Measurements from ENCODE around the gene FBLN2. TPM values are rescaled to one million over a fixed set of nuclear protein-coding genes. Genes with fewer than 3 reads are reported as not detected.

FBLN2 gene
- total RNA-seq, 1 donor from 2014 or later = 35.5 TPM

- Histone ChIP-seq H3K36me3 (ENCODE audit: control insufficient read depth in 3 of 3, insufficient read depth in 3 of 3, low read length in 3 of 3) (no peaks in the 10 kb centered on the region), H3K9ac (ENCODE audit: low read depth in 1 of 3, low read length in 3 of 3) (no peak overlapping the region), H3K27me3 (ENCODE audit: control insufficient read depth in 3 of 3, insufficient read depth in 3 of 3, low read length in 3 of 3) (peaks cover 33 to 50% (median 34%) of the 10 kb centered on the region in 3 donors), H3K9me3 (ENCODE audit: control insufficient read depth in 3 of 3, low read length in 3 of 3) (peaks cover 0 to 2% (median 0%) of the 10 kb centered on the region in 3 donors), H3K27ac (ENCODE audit: low read depth, low read length) (no peak overlapping the region), H3K4me1 (ENCODE audit: control insufficient read depth in 3 of 3, insufficient read depth in 3 of 3, low read length in 3 of 3) (no peaks in the 10 kb centered on the region), H3K4me3 (ENCODE audit: low read length in 3 of 3) (no peak overlapping the region)
Observed at GRCh38 chr3:13663781-13664535, 115.0 kb downstream of the FBLN2 start.

- no peaks in the 10 kb centered on the region for H3K4me1 ChIP-seq (ENCODE audit: control insufficient read depth in 3 of 3, insufficient read depth in 3 of 3, low read length in 3 of 3)
- H3K27me3 ChIP-seq (ENCODE audit: control insufficient read depth in 3 of 3, insufficient read depth in 3 of 3, low read length in 3 of 3) = peaks cover 37 to 51% (median 46%) of the 10 kb centered on the region in 3 donors
- no peak overlapping the region for H3K4me3 ChIP-seq (ENCODE audit: low read length in 3 of 3)
Observed at GRCh38 chr3:13665582-13666226, 116.8 kb downstream of the FBLN2 start.

GRCh38 chr3:13666227-13666619 lies 117.3 kb downstream of the FBLN2 start:
- Histone ChIP-seq H3K27me3 (ENCODE audit: control insufficient read depth in 3 of 3, insufficient read depth in 3 of 3, low read length in 3 of 3) (peaks cover 38 to 52% (median 47%) of the 10 kb centered on the region in 3 donors), H3K9ac (ENCODE audit: low read depth in 1 of 3, low read length in 3 of 3) (no peak overlapping the region), H3K9me3 (ENCODE audit: control insufficient read depth in 3 of 3, low read length in 3 of 3) (no peaks in the 10 kb centered on the region), H3K4me3 (ENCODE audit: low read length in 3 of 3) (no peak overlapping the region), H3K36me3 (ENCODE audit: control insufficient read depth in 3 of 3, insufficient read depth in 3 of 3, low read length in 3 of 3) (no peaks in the 10 kb centered on the region), H3K27ac (ENCODE audit: low read depth, low read length) (no peak overlapping the region), H3K4me1 (ENCODE audit: control insufficient read depth in 3 of 3, insufficient read depth in 3 of 3, low read length in 3 of 3) (no peaks in the 10 kb centered on the region)

More at GRCh38 chr3:13665582-13666226, 116.8 kb downstream of the FBLN2 start:
- H3K36me3 ChIP-seq (ENCODE audit: control insufficient read depth in 3 of 3, insufficient read depth in 3 of 3, low read length in 3 of 3) = no peaks in the 10 kb centered on the region
- no peak overlapping the region for H3K9ac ChIP-seq (ENCODE audit: low read depth in 1 of 3, low read length in 3 of 3)
- no peaks in the 10 kb centered on the region for H3K9me3 ChIP-seq (ENCODE audit: control insufficient read depth in 3 of 3, low read length in 3 of 3)
- no peak overlapping the region for H3K27ac ChIP-seq (ENCODE audit: low read depth, low read length)

GRCh38 chr3:13666781-13667709 lies 118.1 kb downstream of the FBLN2 start:
- no peak overlapping the region for H3K27ac ChIP-seq (ENCODE audit: low read depth, low read length)
- H3K4me1 ChIP-seq (ENCODE audit: control insufficient read depth in 3 of 3, insufficient read depth in 3 of 3, low read length in 3 of 3) = no peaks in the 10 kb centered on the region
- H3K27me3 ChIP-seq (ENCODE audit: control insufficient read depth in 3 of 3, insufficient read depth in 3 of 3, low read length in 3 of 3) = peaks cover 41 to 55% (median 51%) of the 10 kb centered on the region in 3 donors
- no peaks in the 10 kb centered on the region for H3K9me3 ChIP-seq (ENCODE audit: control insufficient read depth in 3 of 3, low read length in 3 of 3)
- no peak overlapping the region for H3K9ac ChIP-seq (ENCODE audit: low read depth in 1 of 3, low read length in 3 of 3)
- H3K4me3 ChIP-seq (ENCODE audit: low read length in 3 of 3) = no peak overlapping the region
- no peaks in the 10 kb centered on the region for H3K36me3 ChIP-seq (ENCODE audit: control insufficient read depth in 3 of 3, insufficient read depth in 3 of 3, low read length in 3 of 3)

DNA sequence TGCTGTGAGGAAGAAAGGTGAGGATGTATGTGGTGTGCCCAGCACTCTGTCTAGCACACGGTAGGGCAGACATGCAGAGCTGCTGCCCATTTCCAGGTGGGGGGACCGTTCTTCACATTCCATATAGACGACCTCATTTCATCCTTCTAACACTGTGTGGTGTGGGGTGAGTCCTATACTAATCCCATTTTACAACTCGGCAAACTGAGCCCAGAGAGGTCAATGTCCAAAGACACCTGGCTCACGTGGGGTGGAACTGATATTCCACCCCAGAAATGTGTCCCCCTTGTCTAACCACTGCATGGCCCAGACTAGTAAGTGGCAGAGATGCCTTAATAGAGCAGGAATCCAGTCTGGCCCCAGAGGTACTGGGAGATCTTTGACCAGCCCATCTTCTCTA lies 119.2 kb downstream of the FBLN2 start:
- Histone ChIP-seq H3K9ac (ENCODE audit: low read depth in 1 of 3, low read length in 3 of 3) (no peak overlapping the region), H3K36me3 (ENCODE audit: control insufficient read depth in 3 of 3, insufficient read depth in 3 of 3, low read length in 3 of 3) (no peaks in the 10 kb centered on the region), H3K27me3 (ENCODE audit: control insufficient read depth in 3 of 3, insufficient read depth in 3 of 3, low read length in 3 of 3) (peaks cover 38 to 52% (median 51%) of the 10 kb centered on the region in 3 donors), H3K4me1 (ENCODE audit: control insufficient read depth in 3 of 3, insufficient read depth in 3 of 3, low read length in 3 of 3) (no peaks in the 10 kb centered on the region), H3K4me3 (ENCODE audit: low read length in 3 of 3) (no peak overlapping the region), H3K27ac (ENCODE audit: low read depth, low read length) (no peak overlapping the region), H3K9me3 (ENCODE audit: control insufficient read depth in 3 of 3, low read length in 3 of 3) (no peaks in the 10 kb centered on the region)

DNA sequence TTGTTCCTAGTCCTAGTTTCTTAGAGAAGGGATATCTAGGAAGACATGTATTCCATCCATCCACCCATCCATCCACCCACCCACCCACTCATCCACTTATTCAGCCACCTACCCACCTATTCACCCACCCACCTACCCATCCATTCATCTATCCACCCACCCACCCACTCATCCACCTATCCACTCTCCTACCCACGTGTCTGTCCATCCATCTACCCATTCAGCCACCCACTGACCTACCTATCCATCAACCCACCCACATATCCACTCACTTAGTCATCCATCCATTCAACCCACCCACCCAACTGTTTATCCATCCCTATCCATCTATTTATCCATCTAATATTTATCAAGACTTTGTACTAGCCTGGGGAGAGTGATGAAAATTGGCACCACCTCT lies 120.5 kb downstream of the FBLN2 start:
- Histone ChIP-seq H3K9me3 (ENCODE audit: control insufficient read depth in 3 of 3, low read length in 3 of 3) (no peaks in the 10 kb centered on the region), H3K4me3 (ENCODE audit: low read length in 3 of 3) (no peak overlapping the region), H3K9ac (ENCODE audit: low read depth in 1 of 3, low read length in 3 of 3) (no peak overlapping the region), H3K27ac (ENCODE audit: low read depth, low read length) (no peak overlapping the region), H3K4me1 (ENCODE audit: control insufficient read depth in 3 of 3, insufficient read depth in 3 of 3, low read length in 3 of 3) (no peaks in the 10 kb centered on the region), H3K27me3 (ENCODE audit: control insufficient read depth in 3 of 3, insufficient read depth in 3 of 3, low read length in 3 of 3) (peaks cover 41 to 57% (median 51%) of the 10 kb centered on the region in 3 donors), H3K36me3 (ENCODE audit: control insufficient read depth in 3 of 3, insufficient read depth in 3 of 3, low read length in 3 of 3) (no peaks in the 10 kb centered on the region)

DNA sequence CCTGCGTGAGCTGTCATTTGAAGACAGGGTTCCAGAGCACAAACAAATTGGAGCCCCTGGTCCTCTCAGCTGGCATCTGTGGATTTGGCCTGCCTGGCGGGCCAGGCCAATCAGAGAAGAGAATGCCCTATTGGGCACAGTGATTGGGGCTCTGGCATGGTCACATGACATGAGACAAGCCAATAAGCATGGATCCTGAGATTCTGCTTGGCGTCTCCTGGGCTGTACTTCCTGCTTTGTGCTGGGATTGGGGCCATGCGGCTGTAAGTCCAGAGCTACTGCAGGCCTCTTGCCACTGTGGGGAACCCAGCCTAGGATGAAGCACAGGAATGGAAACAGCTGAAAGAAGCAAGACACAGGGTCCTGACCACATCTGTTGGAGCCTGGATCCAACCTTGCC lies 121.4 kb downstream of the FBLN2 start:
- H3K27me3 ChIP-seq (ENCODE audit: control insufficient read depth in 3 of 3, insufficient read depth in 3 of 3, low read length in 3 of 3) = peaks cover 41 to 54% (median 48%) of the 10 kb centered on the region in 3 donors
- no peak overlapping the region for H3K4me3 ChIP-seq (ENCODE audit: low read length in 3 of 3)
- no peak overlapping the region for H3K9ac ChIP-seq (ENCODE audit: low read depth in 1 of 3, low read length in 3 of 3)
- no peaks in the 10 kb centered on the region for H3K36me3 ChIP-seq (ENCODE audit: control insufficient read depth in 3 of 3, insufficient read depth in 3 of 3, low read length in 3 of 3)
- H3K4me1 ChIP-seq (ENCODE audit: control insufficient read depth in 3 of 3, insufficient read depth in 3 of 3, low read length in 3 of 3) = no peaks in the 10 kb centered on the region
- no peaks in the 10 kb centered on the region for H3K9me3 ChIP-seq (ENCODE audit: control insufficient read depth in 3 of 3, low read length in 3 of 3)
- no peak overlapping the region for H3K27ac ChIP-seq (ENCODE audit: low read depth, low read length)

DNA sequence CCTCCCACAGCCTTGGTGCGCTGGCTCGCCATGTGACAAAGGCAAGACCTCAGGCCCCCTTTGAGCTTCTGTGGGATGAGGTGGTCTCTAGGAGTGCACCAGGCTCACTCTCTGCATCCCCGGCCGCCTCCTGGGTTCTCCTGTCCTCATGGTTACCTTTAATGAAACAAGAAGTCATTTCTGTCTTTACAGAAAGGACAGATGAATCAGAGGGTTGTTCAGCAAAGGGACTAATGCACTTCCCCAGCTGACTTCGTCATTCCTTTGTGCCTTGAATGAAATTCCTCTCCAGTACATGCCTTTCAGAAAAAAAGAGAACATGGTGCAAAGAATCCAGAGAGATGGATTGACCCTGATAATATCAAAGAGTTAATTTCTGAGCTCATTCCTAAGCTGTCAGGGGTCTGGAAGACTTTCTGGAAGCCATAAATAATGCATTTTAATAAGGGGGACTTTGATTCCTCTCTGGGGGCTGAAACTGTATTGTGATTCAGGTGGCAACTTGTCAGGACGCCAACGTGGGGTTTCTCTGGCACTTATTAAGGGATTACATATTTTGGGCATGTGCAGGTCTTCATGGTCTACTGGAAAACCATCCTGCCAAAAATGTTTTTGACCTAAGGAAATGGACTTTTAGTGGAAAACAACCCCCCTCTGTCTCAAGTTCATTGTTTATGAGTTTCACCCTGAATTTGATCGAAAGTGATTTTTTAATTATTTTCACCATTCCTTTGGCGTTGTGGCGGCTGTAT lies 122.7 kb downstream of the FBLN2 start:
- Histone ChIP-seq H3K27me3 (ENCODE audit: control insufficient read depth in 3 of 3, insufficient read depth in 3 of 3, low read length in 3 of 3) (peaks cover 28 to 46% (median 40%) of the 10 kb centered on the region in 3 donors), H3K27ac (ENCODE audit: low read depth, low read length) (no peak overlapping the region)

GRCh38 chr3:13673207-13673606 lies 124.3 kb downstream of the FBLN2 start:
- Histone ChIP-seq H3K36me3 (ENCODE audit: control insufficient read depth in 3 of 3, insufficient read depth in 3 of 3, low read length in 3 of 3) (no peaks in the 10 kb centered on the region), H3K27ac (ENCODE audit: low read depth, low read length) (no peak overlapping the region), H3K9me3 (ENCODE audit: control insufficient read depth in 3 of 3, low read length in 3 of 3) (no peaks in the 10 kb centered on the region), H3K9ac (ENCODE audit: low read depth in 1 of 3, low read length in 3 of 3) (no peak overlapping the region), H3K4me3 (ENCODE audit: low read length in 3 of 3) (no peak overlapping the region), H3K27me3 (ENCODE audit: control insufficient read depth in 3 of 3, insufficient read depth in 3 of 3, low read length in 3 of 3) (peaks cover 23 to 40% (median 37%) of the 10 kb centered on the region in 3 donors), H3K4me1 (ENCODE audit: control insufficient read depth in 3 of 3, insufficient read depth in 3 of 3, low read length in 3 of 3) (no peaks in the 10 kb centered on the region)

More for the DNA sequence above, 122.7 kb downstream of the FBLN2 start:
- Histone ChIP-seq H3K4me3 (ENCODE audit: low read length in 3 of 3) (no peak overlapping the region), H3K9ac (ENCODE audit: low read depth in 1 of 3, low read length in 3 of 3) (no peak overlapping the region), H3K9me3 (ENCODE audit: control insufficient read depth in 3 of 3, low read length in 3 of 3) (no peaks in the 10 kb centered on the region), H3K4me1 (ENCODE audit: control insufficient read depth in 3 of 3, insufficient read depth in 3 of 3, low read length in 3 of 3) (no peaks in the 10 kb centered on the region), H3K36me3 (ENCODE audit: control insufficient read depth in 3 of 3, insufficient read depth in 3 of 3, low read length in 3 of 3) (no peaks in the 10 kb centered on the region)
